NB4 (cell line): ENCODE results near the gene S100A12.

Experiments
- DNase-seq: peaks from one replicate; pipeline ENCODE4 v3.0.0; 2010; ENCODE audit warnings: low read depth
- H3K4me3 ChIP-seq: one replicate; pipeline ENCODE4 v1.5.1; 2011; ENCODE audit warnings: mild to moderate bottlenecking, low read depth, low read length, moderate library complexity
- CTCF ChIP-seq: IDR thresholded peaks from one replicate; pipeline ENCODE4 v1.5.1; 2012; ENCODE audit warnings: low read depth, low read length
- MAX ChIP-seq: IDR thresholded peaks from 2 replicates; pipeline ENCODE4 v1.6.1; 2011; ENCODE audit warnings: low read depth, low read length
- MYC ChIP-seq: IDR thresholded peaks from 2 replicates; pipeline ENCODE4 v1.6.1; 2011; ENCODE audit warnings: low read depth, low read length
- POLR2A ChIP-seq: IDR thresholded peaks from 2 replicates; pipeline ENCODE4 v1.6.1; 2011; ENCODE audit warnings: mild to moderate bottlenecking; ENCODE audit not compliant: insufficient read length; ENCODE audit errors: extremely low read depth

The S100A12 gene

GRCh38 chr1:153357853-153358690, 17.3 kb downstream of the S100A12 start, which contains the start of gene S100A9:
TSS of gene S100A9 (plus strand) at chr1:153357854. CDS start at chr1:153358284, 430 bp downstream.
- DNase-seq = peak; percentile 56
- no peak within 1 kb of the TSS for H3K4me3 ChIP-seq
- no peak for TF ChIP-seq MYC
- TF ChIP-seq MAX = no peak
- no peak for TF ChIP-seq CTCF
- no peak for TF ChIP-seq POLR2A

- DNase-seq = peak; percentile 76
- H3K4me3 ChIP-seq = no peak overlapping the region
- TF ChIP-seq CTCF (no peak), MYC (no peak), POLR2A (no peak), MAX (no peak)
These were observed 18.2 kb downstream of the S100A12 start for GRCh38 chr1:153357076-153357852.

GRCh38 chr1:153356392-153357075, 18.9 kb downstream of the S100A12 start:
- H3K4me3 ChIP-seq = no peak overlapping the region
- TF ChIP-seq MAX = no peak
- TF ChIP-seq CTCF = no peak
- TF ChIP-seq POLR2A = no peak
- TF ChIP-seq MYC = no peak
- DNase-seq = no peak

- TF ChIP-seq POLR2A = no peak
- peak; percentile 67 for TF ChIP-seq CTCF
- TF ChIP-seq MYC = no peak
- 0 out of 2 replicates have a peak, but pooled peaks have one; percentile 20 for TF ChIP-seq MAX
- DNase-seq = peak; percentile 88
These were observed 19.9 kb downstream of the S100A12 start for GRCh38 chr1:153355445-153356071.

GRCh38 chr1:153354515-153355193, 20.8 kb downstream of the S100A12 start:
- TF ChIP-seq CTCF (no peak), MAX (no peak), POLR2A (no peak), MYC (no peak)
- no peak for DNase-seq

More at GRCh38 chr1:153355445-153356071, 19.9 kb downstream of the S100A12 start:
- no peak overlapping the region for H3K4me3 ChIP-seq

More at GRCh38 chr1:153354515-153355193, 20.8 kb downstream of the S100A12 start:
- no peak overlapping the region for H3K4me3 ChIP-seq
